H1 (cell line): ENCODE data around the gene OR14A16. TPM values are rescaled to one million over a fixed set of nuclear protein-coding genes. Genes with fewer than 3 reads are reported as not detected.

Source experiments
- CTCF ChIA-PET: fragments of 300-600 bp; sonication (Branson Sonifier 250); formaldehyde crosslinking; loops from one replicate; lab custom pipeline; 2021; ENCODE audit not compliant: partially characterized antibody; lab: Charles Lee
- POLR2A ChIA-PET: fragments of 300-600 bp; sonication (Branson Sonifier 250); formaldehyde crosslinking; loops from one replicate; lab custom pipeline; 2021; ENCODE audit warnings: inconsistent platforms; ENCODE audit not compliant: partially characterized antibody; lab: Charles Lee
- DNase-seq, 2 experiments: peaks; one replicate each; pipeline versions ENCODE4 v3.0.0 to v3.0.0-alpha.2; 2010 to 2022; ENCODE audit warnings: low spot score in 2 of 2, low read depth in 1 of 2, mixed read lengths in 1 of 2
- FAIRE-seq: peaks from 2 replicates; lab custom pipeline; 2011; peaks lifted over from hg19 to GRCh38; lab: Jason Lieb, UNC
- H2AFZ ChIP-seq: 2 replicates; pipeline ENCODE4 v1.8.1; 2012; ENCODE audit warnings: low read length, inconsistent platforms
- H2AK5ac ChIP-seq: 2 replicates; pipeline ENCODE4 v1.6.1; 2013; ENCODE audit warnings: low read depth, low read length
- H2BK120ac ChIP-seq: replicated peaks from 2 replicates; pipeline ENCODE3; 2013; ENCODE audit warnings: low read depth, low read length, inconsistent platforms
- H2BK12ac ChIP-seq: 2 replicates; pipeline ENCODE4 v1.6.1; 2013; ENCODE audit warnings: low read depth, low read length
- H2BK15ac ChIP-seq: 2 replicates; pipeline ENCODE4 v1.6.1; 2013; ENCODE audit warnings: low read length
- H2BK20ac ChIP-seq: 2 replicates; pipeline ENCODE4 v1.6.1; 2013; ENCODE audit warnings: low read length
- H2BK5ac ChIP-seq: 2 replicates; pipeline ENCODE4 v1.6.1; 2013; ENCODE audit warnings: low read depth, low read length
- H3K14ac ChIP-seq: 2 replicates; pipeline ENCODE4 v1.6.1; 2013; ENCODE audit warnings: inconsistent platforms; ENCODE audit not compliant: insufficient read length
- H3K18ac ChIP-seq: 2 replicates; pipeline ENCODE4 v1.6.1; 2013; ENCODE audit warnings: low read length; ENCODE audit errors: extremely low read depth
- H3K23ac ChIP-seq: 2 replicates; pipeline ENCODE4 v1.6.1; 2013; ENCODE audit warnings: inconsistent platforms; ENCODE audit not compliant: insufficient read length
- H3K23me2 ChIP-seq: 2 replicates; pipeline ENCODE4 v1.6.1; 2013; ENCODE audit warnings: low read depth, low read length
- H3K27ac ChIP-seq: 2 replicates; pipeline ENCODE4 v1.6.1; 2011; ENCODE audit warnings: low read depth, low read length, inconsistent platforms
- H3K27me3 ChIP-seq, 4 experiments: replicated peaks in 1 of 4; 1 replicate in 1 of 4; 2 replicates in 3 of 4; pipeline versions ENCODE4 v1.6.1 to v1.8.1; 2011 to 2013; ENCODE audit warnings: low read length in 3 of 4, mild to moderate bottlenecking in 3 of 4, inconsistent platforms in 2 of 4, mixed read lengths in 2 of 4, moderate library complexity in 1 of 4; ENCODE audit not compliant: control insufficient read depth in 3 of 4, insufficient read depth in 3 of 4; ENCODE audit errors: extremely low read depth in 1 of 4
- H3K36me3 ChIP-seq, 4 experiments: 2 replicates each; pipeline versions ENCODE4 v1.6.1 to v1.8.1; 2011 to 2013; ENCODE audit warnings: mild to moderate bottlenecking in 4 of 4, low read length in 3 of 4, moderate library complexity in 2 of 4, control low read depth in 1 of 4, inconsistent platforms in 1 of 4; ENCODE audit not compliant: insufficient read depth in 4 of 4, control insufficient read depth in 2 of 4
- H3K4ac ChIP-seq: replicated peaks from 2 replicates; pipeline ENCODE3; 2013; ENCODE audit warnings: low read length, low read depth, mixed read lengths, inconsistent platforms; ENCODE audit not compliant: insufficient read length
- H3K4me1 ChIP-seq, 4 experiments: replicated peaks in 1 of 4; 1 replicate in 1 of 4; 2 replicates in 3 of 4; pipeline versions ENCODE4 v1.6.1 to v1.8.1; 2011 to 2013; ENCODE audit warnings: low read length in 3 of 4, inconsistent platforms in 2 of 4, mixed read lengths in 1 of 4; ENCODE audit not compliant: insufficient read depth in 4 of 4, control insufficient read depth in 3 of 4
- H3K4me2 ChIP-seq, 2 experiments: 2 replicates each; pipeline versions ENCODE4 v1.6.1 to v1.8.1; 2011 to 2013; ENCODE audit warnings: low read depth in 2 of 2, low read length in 2 of 2, control low read depth in 1 of 2, inconsistent platforms in 1 of 2, mild to moderate bottlenecking in 1 of 2; ENCODE audit not compliant: insufficient read depth in 1 of 2
- H3K4me3 ChIP-seq, 4 experiments: fragments of 200-600, 300-600 bp in 1 of 4; sonication (generic), shearing (Covaris generic), sonication (Bioruptor Twin) in 1 of 4; 2 replicates each; pipeline versions ENCODE4 v1.5.1 to v1.8.1; 2011 to 2016; ENCODE audit warnings: low read length in 4 of 4, low read depth in 3 of 4, control low read depth in 2 of 4, inconsistent platforms in 2 of 4, mild to moderate bottlenecking in 2 of 4, mixed read lengths in 1 of 4, moderate library complexity in 1 of 4; ENCODE audit not compliant: insufficient read depth in 2 of 4; ENCODE audit errors: extremely low read depth in 1 of 4
- H3K56ac ChIP-seq: replicated peaks from 2 replicates; pipeline ENCODE3; 2013; ENCODE audit warnings: low read depth, mild to moderate bottlenecking, mixed read lengths, low read length, inconsistent platforms; ENCODE audit not compliant: insufficient read length
- H3K79me1 ChIP-seq: 2 replicates; pipeline ENCODE4 v1.6.1; 2013; ENCODE audit warnings: low read depth, low read length, control low read depth
- H3K79me2 ChIP-seq, 2 experiments: 2 replicates each; pipeline versions ENCODE4 v1.6.1 to v1.8.1; 2012 to 2013; ENCODE audit warnings: low read length in 2 of 2, mild to moderate bottlenecking in 2 of 2, inconsistent platforms in 1 of 2; ENCODE audit not compliant: insufficient read depth in 2 of 2, control insufficient read depth in 1 of 2
- H3K9ac ChIP-seq, 4 experiments: replicated peaks in 1 of 4; 1 replicate in 1 of 4; 2 replicates in 3 of 4; pipeline versions ENCODE4 v1.6.1 to v1.8.1; 2011 to 2013; ENCODE audit warnings: low read depth in 3 of 4, low read length in 3 of 4, control low read depth in 2 of 4, mild to moderate bottlenecking in 2 of 4, moderate library complexity in 2 of 4, inconsistent platforms in 1 of 4; ENCODE audit errors: extremely low read depth in 1 of 4
- H3K9me3 ChIP-seq, 2 experiments: 2 replicates each; pipeline versions ENCODE4 v1.6.1 to v1.8.1; 2012 to 2013; ENCODE audit warnings: mild to moderate bottlenecking in 2 of 2, moderate library complexity in 2 of 2, control low read depth in 1 of 2, inconsistent platforms in 1 of 2, low read depth in 1 of 2, low read length in 1 of 2, mixed read lengths in 1 of 2; ENCODE audit not compliant: insufficient read depth in 2 of 2
- H4K20me1 ChIP-seq, 2 experiments: replicated peaks in 1 of 2; 2 replicates each; pipeline versions ENCODE3 to v1.8.1; 2011 to 2013; ENCODE audit warnings: inconsistent platforms in 2 of 2, low read length in 2 of 2, mild to moderate bottlenecking in 1 of 2; ENCODE audit not compliant: insufficient read depth in 2 of 2, control insufficient read depth in 1 of 2
- H4K5ac ChIP-seq: 2 replicates; pipeline ENCODE4 v1.6.1; 2013; ENCODE audit warnings: low read length, low read depth, mixed read lengths, inconsistent platforms; ENCODE audit not compliant: insufficient read length
- H4K8ac ChIP-seq: 2 replicates; pipeline ENCODE4 v1.8.0; 2013; ENCODE audit warnings: mild to moderate bottlenecking, moderate library complexity, low read length, inconsistent platforms; ENCODE audit not compliant: insufficient read depth; ENCODE audit errors: extremely low read depth
- H4K91ac ChIP-seq: replicated peaks from 2 replicates; pipeline ENCODE3; 2013; ENCODE audit warnings: low read length, mixed read lengths, inconsistent platforms; ENCODE audit not compliant: insufficient read length
- CEBPB ChIP-seq: IDR thresholded peaks from 2 replicates; pipeline ENCODE4 v1.6.1; 2012; ENCODE audit warnings: low read depth, low read length
- CHD1 ChIP-seq: IDR thresholded peaks from 2 replicates; pipeline ENCODE4 v1.6.1; 2012; ENCODE audit warnings: low read depth, low read length, improper control_type of control experiment
- EGR1 ChIP-seq: IDR thresholded peaks from 2 replicates; pipeline ENCODE4 v1.6.1; 2011; ENCODE audit warnings: low read depth, low read length, borderline replicate concordance
- EP300 ChIP-seq, 2 experiments: IDR thresholded peaks; 1 replicate in 1 of 2; 2 replicates in 1 of 2; pipeline ENCODE4 v1.6.1; 2011 to 2012; ENCODE audit warnings: low read depth in 2 of 2, low read length in 2 of 2, mild to moderate bottlenecking in 2 of 2, borderline replicate concordance in 1 of 2, inconsistent platforms in 1 of 2, moderate library complexity in 1 of 2
- PHF8 ChIP-seq: fragments of 200-600 bp; sonication (generic); conservative IDR thresholded peaks from 2 replicates; pipeline ENCODE4 v1.7.1; 2012; ENCODE audit warnings: low read depth, mild to moderate bottlenecking, inconsistent platforms, low read length, moderate library complexity
- POU5F1 ChIP-seq: IDR thresholded peaks from 2 replicates; pipeline ENCODE4 v1.6.1; 2011; ENCODE audit warnings: low read depth, mild to moderate bottlenecking, low read length, moderate library complexity
- SIX5 ChIP-seq: IDR thresholded peaks from 2 replicates; pipeline ENCODE4 v1.6.1; 2011; ENCODE audit warnings: mild to moderate bottlenecking, low read depth, low read length
- WGBS, 2 experiments: shearing (Covaris generic) in 1 of 2; methylation state at CpG; one replicate each; pipeline versions ENCODE4 v1.1.6 to v1.1.7; 2013 to 2015; ENCODE audit warnings: low lambda C conversion rate in 2 of 2, mixed read lengths in 2 of 2, inconsistent platforms in 1 of 2, low coverage in 1 of 2, missing lambda C conversion rate in 1 of 2; ENCODE audit not compliant: insufficient replicate concordance in 2 of 2, insufficient coverage in 1 of 2, insufficient read length in 1 of 2; ENCODE audit errors: extremely low coverage in 1 of 2, missing lambda C conversion rate in 1 of 2; 5-methylcytosine and 5-hydroxymethylcytosine counted together
- polyA plus RNA-seq, 7 experiments: library from polyadenylated mRNA; depleted of rRNA in 3 of 7; stranded (reverse) in 5 of 7; unstranded in 2 of 7; fragments of >200 nt in 5 of 7; fragments of 200-250 nt in 2 of 7; gene quantifications; 1 replicate in 5 of 7; 2 replicates in 1 of 7; 4 replicates in 1 of 7; pipeline versions ENCODE4 v1.2.1 to v1.2.3, GENCODE V29; 2011 to 2013; ENCODE audit warnings: missing spikeins in 2 of 7, mixed read lengths in 2 of 7
- total RNA-seq: library from RNA; stranded (reverse); fragmentation: NEBNext Ultra II Directional; extraction: Animal tissue kit (Norgen Biotek cat#: 25700); gene quantifications from 2 replicates; pipeline ENCODE4 v1.2.1, GENCODE V29; 2021

Gene OR14A16
- total and polyA plus RNA-seq, 2 of the 8 experiments (the other 6 are each of a cell fraction or from before 2014, with no cell fraction given) = not detected

DNA sequence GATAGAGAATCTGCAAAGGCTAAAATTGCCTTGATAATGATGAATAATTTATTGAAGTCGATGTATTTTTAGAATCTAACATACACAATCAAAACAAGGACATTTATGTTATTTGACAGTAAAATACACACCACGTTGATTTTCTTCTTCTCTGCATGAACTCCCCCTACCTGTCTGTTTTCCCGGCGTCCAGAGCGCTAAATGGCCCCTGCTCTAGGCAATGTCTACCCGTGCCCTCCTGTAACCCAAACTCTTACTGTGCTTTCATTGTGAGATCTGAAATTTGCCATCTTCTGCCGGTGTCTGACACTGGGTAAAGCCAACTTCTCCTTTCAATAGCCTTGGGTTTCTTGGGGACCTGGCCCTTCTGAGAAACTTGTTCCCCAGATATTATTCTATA is 24.4 kb upstream of the OR14A16 start:
- no peak for TF ChIP-seq PHF8
- TF ChIP-seq EP300 (IDR thresholded peaks at IDR 0.05; ENCODE audit: borderline replicate concordance in 1 of 2, low read depth in 2 of 2, low read length in 2 of 2) = no peak
- no peak for TF ChIP-seq CEBPB
- TF ChIP-seq CHD1 = no peak
- no peak for TF ChIP-seq POU5F1
- no peak for TF ChIP-seq SIX5
- TF ChIP-seq EGR1 = no peak
- ChIA-PET POLR2A (no interaction called here), CTCF (no interaction called here)
- no peak overlapping the region for H2AK5ac ChIP-seq
- no peaks in the 10 kb centered on the region for H4K20me1 ChIP-seq
- FAIRE-seq (no peak), DNase-seq (no peak)
- no peaks in the 10 kb centered on the region for H3K79me1 ChIP-seq
- no peak overlapping the region for H4K8ac ChIP-seq
- no peak overlapping the region for H2BK20ac ChIP-seq
- H3K4me2 ChIP-seq = no peak overlapping the region
- no peak overlapping the region for H3K4me3 ChIP-seq
- H3K27ac ChIP-seq = no peak overlapping the region
- no peak overlapping the region for H4K91ac ChIP-seq
- H3K14ac ChIP-seq = no peak overlapping the region
- no peaks in the 10 kb centered on the region for H3K36me3 ChIP-seq
- no peak overlapping the region for H2BK5ac ChIP-seq
- WGBS, 2 experiments = 79% methylated on average over 7 of the region's 7 CpGs; no CpG with 5 or more reads in 1 of the 2 experiments
- H4K5ac ChIP-seq = no peak overlapping the region
- no peak overlapping the region for H3K56ac ChIP-seq
- no peaks in the 10 kb centered on the region for H3K79me2 ChIP-seq
- no peaks in the 10 kb centered on the region for H3K27me3 ChIP-seq
- no peak overlapping the region for H3K4ac ChIP-seq
- no peak overlapping the region for H3K23ac ChIP-seq
- peaks cover 59 to 90% of the 10 kb centered on the region in 2 experiments for H3K9me3 ChIP-seq
- H2BK12ac ChIP-seq = no peak overlapping the region
- no peak overlapping the region for H2BK15ac ChIP-seq
- H3K4me1 ChIP-seq = peaks cover 0 to 5% (median 0%) of the 10 kb centered on the region in 4 experiments; a peak in 1 of 7 replicates
- H3K23me2 ChIP-seq = no peaks in the 10 kb centered on the region
- no peak overlapping the region for H3K18ac ChIP-seq
- H2AFZ ChIP-seq = no peak overlapping the region
- H3K9ac ChIP-seq = no peak overlapping the region
- no peak overlapping the region for H2BK120ac ChIP-seq
